Neural progenitor cell (in vitro differentiated cells): ENCODE results near the gene FHOD3.

Experiments
- CTCF ChIP-seq: fragments of 200-600 bp; sonication (generic); IDR thresholded peaks from 2 replicates; pipeline ENCODE4 v1.5.1; 2017; ENCODE audit warnings: antibody characterized with exemption, mild to moderate bottlenecking
- EZH2 ChIP-seq: fragments of 200-600 bp; sonication (generic); IDR thresholded peaks from 2 replicates; pipeline ENCODE4 v1.6.1; 2017; ENCODE audit warnings: antibody characterized with exemption, mild to moderate bottlenecking, moderate library complexity
- EZH2phosphoT487 ChIP-seq: fragments of 200-600 bp; sonication (generic); IDR thresholded peaks from 2 replicates; pipeline ENCODE4 v1.6.1; 2017; ENCODE audit warnings: antibody characterized with exemption

GRCh38 chr18:36775396-36775795, 477.9 kb downstream of the FHOD3 start:
- TF ChIP-seq CTCF: no peak
- TF ChIP-seq EZH2phosphoT487: no peak
- no peak for TF ChIP-seq EZH2
